ENCODE results near the gene TACR2.
A peak's percentile ranks its signal among the peaks of the same experiment; 100 is the strongest.

Gene TACR2

DNA sequence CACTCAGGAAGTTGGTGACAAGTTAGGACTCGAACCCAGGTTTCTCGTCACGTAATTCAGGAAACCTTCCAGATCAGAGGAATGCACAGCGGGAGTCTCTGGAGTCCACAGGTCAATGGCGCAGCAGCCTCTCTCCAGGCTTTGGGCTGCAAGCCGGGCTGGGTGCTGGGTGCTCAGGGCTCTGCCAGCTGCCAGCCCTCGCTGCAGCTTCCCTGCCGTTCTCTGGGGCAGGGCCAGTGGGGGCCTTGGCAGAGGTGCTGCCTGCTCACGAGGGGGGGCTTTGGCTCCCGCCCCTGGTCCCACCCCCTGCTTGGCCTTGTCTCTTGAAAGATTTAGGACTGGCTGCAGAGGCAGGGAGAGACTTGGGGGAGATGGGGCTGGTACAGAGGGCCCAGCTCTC, at the start of gene TACR2:
Gene TACR2 (minus strand): TSS at position 224 of the 400 bp plus-strand sequence. CDS start 595 bp downstream, outside the sequence.
- intact Hi-C loops (cut with DNase I), result loop anchor here (10.0 kb wide), 1 partner anchor 228 kb away; no protein-coding TSS in a partner anchor
- no peak for DNase-seq

DNA sequence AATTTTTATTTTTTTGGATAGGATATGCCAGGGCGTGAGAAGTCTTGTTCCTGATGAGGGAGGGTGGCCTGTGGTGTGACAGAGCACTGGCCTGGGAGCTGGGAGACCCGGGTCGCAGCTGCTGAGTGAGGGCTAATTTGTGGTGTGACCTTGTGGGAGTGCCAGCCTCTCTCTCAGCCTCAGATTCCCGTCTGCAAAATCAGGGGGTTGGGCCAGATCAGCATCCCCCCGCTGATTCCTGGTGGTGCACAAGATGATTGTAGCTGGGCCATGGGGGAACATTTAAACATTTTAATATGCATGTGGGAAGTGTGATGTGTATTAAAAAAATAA, 49.4 kb upstream of the TACR2 start:
- intact Hi-C loops (cut with DNase I), result no loop called here

DNA sequence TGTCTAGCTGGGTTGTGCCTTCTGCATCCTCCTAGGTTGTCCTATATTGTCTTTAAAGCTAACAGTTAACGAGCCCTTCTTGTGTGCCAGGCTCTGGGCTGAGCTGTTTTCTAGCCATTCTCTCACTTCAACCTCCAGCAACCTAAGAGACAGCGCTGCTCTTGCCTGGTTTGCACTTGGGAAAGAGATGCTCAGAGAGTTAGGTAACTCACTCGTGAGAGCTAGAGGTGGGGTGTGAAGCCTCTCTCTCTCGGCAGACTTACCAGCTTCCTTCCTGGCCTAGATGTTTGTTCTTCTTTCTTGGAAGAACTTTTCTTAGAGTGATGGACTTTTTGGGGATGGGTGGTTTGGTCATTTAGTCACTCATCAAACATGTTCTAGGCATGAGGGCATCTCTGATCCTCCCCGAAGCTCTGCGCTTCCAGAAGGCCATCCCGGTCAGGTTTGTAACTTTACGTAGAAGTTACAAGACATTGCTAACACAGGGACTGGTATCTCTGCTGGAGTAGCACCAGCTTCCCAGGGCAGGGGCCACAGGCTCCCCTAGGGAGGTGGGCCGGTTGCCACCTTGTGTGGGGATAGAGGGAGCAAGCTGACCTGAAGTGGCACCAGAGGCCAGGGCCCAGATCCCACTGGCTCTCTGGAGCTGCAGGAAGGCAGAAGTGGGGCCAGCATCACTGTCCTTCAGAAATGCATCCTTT, 48.9 kb upstream of the TACR2 start:
- intact Hi-C loops (cut with DNase I), result no loop called here
- DNase-seq, result peak in 1 of 42 donors; percentile 26

More for the DNA sequence above, 49.4 kb upstream of the TACR2 start:
- DNase-seq, result peak in 1 of 42 donors; percentile 28

DNA sequence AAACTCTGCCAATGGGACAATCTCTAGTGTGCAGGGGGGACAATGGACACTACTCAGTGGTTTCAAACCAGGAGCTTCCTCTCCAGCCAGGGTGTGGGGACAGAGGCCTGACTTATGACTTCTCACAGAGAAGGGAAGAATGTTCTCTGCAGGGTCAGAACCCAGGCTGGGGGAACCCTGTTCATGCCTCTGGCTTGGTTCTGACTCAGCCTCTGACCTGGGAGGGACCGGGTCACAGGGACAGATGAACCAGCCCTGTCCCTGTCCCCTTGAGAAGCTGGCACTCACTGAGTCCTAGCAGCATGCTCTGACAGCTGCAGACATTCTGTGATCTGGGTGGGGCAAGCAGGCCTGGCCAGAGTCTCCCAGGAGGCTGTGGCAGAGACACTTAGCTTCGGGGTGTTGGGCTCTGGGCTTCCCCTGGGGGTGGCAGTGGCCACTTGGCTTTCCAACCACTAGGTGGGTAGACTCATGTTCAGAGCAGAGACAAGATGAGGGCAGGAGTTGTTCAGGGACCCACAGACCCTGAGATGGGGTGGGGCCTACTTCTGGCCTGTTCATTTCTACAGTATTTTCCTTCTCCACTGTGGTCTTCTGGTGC, 48.2 kb upstream of the TACR2 start:
- intact Hi-C loops (cut with DNase I), result no loop called here

DNA sequence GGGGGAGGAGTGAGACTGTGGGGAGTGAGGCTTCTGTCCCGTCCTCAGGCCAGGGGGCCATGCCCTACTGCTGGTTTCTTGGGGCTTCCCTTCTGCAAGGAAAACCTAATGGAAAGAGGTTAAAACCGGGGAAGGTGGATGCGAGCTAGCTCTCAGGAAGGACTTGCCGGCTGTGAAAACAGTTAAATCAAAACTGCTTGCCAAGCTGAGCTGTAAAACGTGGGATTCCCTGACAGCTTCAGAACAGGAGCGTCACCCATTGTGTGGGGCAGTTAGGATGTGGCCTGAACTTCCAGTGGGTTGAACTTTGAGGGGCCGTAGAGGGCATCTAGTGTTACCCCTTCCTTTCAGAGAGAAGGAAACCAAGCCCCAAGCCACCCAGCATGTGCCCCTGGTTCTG, 47.7 kb upstream of the TACR2 start:
- intact Hi-C loops (cut with DNase I), result no loop called here
- DNase-seq, result no peak

More for the DNA sequence above, 48.2 kb upstream of the TACR2 start:
- peak in 20 of 42 donors; percentile 24 to 70 (median 48) for DNase-seq

DNA sequence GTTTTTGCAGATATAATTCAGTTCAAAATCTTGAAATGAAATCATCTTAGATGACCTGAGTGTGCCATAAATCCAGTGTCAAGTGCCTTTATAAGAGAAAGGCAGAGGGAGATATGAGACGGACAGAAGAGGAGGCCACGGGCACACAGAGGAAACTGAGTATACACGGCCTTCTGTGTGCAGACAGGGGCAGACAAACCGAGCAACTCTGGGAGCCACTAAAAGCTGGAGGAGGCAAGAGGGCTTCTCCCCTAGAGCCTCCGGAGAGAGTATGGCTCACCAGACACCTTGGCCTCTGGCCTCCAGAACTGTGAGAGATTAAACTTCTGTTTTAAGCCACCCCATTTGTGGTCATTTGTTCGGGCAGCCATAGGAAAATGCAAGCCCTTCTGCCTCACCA, 47.2 kb upstream of the TACR2 start:
- DNase-seq, result peak in 1 of 42 donors; percentile 27
- intact Hi-C loops (cut with DNase I), result no loop called here

DNA sequence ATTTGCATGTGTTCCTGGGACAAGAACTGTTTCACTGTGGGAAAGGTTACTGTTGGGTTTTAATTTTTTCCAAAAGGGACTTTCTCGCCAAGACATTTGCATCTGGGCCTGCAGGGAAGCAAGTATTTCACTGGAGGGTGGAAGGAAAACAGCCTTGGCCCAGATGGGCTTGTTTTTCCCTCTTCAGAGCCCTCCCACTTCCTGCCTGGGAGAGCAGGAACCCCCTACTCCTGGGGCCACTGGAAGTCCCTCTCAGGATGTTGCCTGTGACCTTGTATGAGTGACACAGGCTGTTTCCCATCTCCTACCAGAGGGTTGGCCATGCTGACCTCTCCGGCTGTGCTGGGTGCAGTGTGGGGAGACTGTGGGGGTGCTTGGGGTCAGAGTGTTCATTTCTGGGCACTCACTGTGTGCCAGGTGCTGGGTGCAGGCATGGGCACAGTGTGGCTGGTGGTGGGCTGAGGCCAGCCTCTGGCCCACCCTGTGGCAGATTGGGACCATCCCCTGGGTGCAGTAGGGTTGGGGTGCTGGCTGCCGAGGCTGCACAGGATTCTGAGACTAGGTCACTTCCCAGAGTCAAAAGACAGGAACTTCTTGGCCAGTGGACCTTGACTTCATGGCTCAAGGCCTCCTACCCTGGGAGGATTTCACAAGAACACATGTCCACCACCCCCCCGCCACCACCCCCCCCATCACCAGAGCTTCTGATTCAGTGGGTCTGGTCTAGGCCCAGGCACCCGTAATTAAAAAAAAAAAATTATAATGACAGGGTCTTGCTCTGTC, 44.7 kb upstream of the TACR2 start:
- intact Hi-C loops (cut with DNase I), result no loop called here
- peak in 1 of 42 donors; percentile 20 for DNase-seq

DNA sequence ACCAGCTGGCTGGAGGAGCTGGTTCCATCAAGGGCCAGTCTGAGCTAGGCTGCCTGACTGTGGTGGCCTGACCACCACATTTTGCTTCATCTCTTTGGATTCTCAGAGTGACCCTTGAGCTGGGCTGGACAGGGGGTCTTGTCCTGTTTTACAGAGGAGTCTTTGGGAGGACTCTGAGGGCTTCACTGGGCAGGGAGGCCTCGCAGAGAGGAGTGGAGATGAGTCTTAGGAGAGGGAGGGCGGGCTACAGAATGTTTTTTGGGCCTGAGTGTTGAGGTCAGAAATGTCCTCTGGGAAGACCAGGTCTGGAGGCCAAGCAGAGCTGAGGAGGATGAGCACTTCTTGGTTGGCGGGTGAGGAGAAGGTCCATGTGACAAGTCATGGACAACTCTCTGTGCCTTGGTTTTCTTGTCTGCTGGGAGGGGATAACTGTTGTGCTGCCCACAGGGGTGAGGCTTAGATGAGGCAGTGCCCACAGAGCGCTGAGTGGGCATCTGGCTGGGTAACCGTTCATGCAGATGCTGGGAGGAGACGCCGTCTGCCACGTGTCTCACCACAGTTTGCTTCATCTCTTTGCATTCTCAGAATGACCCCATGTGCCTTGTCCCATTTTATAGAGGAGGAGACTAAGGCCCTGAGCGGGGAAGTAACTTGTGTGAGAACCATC, 44.0 kb upstream of the TACR2 start:
- no peak for DNase-seq
- intact Hi-C loops (cut with DNase I), result no loop called here

DNA sequence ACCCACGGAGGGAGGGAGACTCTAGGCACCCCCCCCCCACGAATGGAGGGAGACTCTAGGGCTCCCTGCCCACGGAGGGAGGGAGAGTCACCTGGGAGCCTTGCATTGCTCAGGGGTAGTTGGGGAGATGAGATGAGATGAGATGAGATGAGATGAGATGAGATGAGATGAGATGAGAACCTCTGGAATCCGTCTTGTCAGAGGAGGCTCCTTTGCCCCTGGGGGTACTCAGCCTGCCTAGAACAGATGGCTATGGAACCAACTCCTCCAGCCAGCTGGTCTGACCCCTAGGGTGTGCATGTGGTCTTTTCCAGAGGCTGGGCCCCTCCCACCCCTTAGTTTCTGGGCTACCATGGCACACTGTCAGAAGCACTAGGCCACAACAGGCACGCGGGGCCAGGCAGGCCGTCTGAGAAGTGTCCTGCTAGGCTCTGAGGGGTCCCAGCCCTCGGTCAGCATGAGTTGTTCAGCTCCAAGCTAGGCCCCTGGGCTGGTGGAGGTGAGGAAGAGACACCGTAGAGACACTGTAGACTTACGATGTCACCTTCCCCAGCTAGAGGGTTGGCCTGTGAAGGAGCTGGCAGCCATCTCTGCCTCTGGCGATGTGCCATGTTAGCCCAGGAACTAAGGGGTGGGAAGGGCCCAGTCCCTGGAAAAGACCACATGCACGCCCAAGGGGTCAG, 43.3 kb upstream of the TACR2 start:
- DNase-seq, result peak in 2 of 42 donors; percentile 19 to 37
- intact Hi-C loops (cut with DNase I), result no loop called here

DNA sequence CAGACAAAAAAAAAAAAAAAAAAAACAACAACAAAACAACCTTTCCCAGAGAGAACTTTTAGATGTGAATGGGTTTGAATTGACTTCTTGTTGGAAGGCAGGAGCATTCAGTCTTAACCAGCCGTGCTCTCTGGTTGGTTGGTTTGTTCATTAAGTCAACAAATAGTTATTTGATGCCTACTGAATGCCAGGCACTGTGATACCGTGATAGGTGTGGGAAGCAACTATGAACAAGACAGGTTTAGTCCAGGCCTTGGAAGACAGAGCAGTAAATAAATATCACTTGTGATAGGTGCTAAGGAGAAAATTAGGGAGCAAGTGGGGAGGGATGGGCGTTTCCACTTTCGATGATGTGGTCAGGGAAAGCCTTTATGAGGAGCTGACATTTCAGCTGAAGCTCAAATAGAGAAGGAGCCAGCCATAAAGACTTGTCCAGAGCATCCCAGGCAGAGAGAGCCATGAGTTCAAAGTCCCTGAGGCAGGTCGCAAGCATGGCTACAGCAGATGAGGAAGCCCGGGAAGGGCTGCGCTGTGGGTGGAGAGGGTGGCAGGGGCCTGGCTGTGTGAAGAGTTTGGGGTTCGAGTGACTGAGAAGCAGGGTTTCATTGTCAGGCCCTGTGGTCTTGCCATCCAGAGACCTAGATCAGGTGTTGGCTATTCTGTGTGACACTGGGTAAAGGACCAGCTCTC, 42.5 kb upstream of the TACR2 start:
- peak in 1 of 42 donors; percentile 26 for DNase-seq
- intact Hi-C loops (cut with DNase I), result no loop called here

DNA sequence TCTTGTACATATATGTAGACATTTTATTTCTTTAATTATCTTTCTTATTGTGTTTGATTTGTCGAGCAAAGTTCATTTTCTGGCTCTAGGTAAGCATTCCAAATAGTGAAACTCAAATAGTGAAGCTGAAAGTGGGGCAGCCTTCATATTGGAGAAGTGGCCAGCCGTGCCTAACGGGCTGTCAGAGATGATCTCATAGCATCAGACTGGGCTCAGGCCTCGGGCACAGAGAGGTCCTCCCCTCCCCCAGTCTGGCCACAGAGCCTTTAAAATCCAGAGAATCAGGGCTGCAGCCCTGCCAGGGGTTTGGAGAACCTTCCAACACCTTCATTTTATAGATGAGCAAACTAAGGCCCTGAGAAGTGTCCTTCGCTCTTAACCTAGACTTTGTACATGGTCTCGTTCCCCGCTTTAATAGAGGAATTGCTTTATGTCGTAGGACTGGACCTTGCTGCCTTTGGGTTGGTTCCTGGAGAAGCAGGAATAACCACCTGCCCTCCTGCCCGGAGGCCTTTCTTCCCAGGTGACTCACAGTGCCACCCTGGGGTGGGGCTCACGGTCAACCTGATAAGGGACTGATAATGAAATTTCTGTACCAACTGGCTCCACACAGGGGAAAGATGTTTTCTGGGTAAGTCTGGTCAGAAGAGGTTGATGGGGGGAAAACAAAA, 41.8 kb upstream of the TACR2 start:
- intact Hi-C loops (cut with DNase I), result no loop called here
- peak in 40 of 42 donors; percentile 42 to 90 (median 75) for DNase-seq

DNA sequence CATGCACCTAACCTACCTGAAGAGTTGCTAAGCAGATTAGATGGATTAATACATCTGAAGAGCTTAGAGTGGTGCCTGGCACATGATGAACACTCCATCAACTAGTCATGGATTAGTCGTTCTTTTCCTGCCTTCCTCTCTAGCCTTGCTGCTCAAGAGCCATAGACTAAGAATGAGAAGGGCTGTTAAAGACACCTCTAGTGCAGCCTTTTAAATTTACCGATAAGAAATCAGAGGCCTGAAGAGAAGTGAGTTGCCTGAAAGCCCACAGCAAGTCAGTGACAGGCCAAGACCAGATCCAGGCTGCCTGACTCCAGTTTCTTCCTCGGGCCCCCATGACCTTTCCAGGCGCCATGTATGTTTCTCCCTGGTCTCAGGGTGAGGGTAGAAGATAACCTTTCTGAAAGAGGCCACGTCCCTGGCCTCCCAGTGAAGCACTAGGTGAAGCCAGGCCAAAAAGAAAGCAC, 41.1 kb upstream of the TACR2 start:
- no peak for DNase-seq
- intact Hi-C loops (cut with DNase I), result no loop called here

DNA sequence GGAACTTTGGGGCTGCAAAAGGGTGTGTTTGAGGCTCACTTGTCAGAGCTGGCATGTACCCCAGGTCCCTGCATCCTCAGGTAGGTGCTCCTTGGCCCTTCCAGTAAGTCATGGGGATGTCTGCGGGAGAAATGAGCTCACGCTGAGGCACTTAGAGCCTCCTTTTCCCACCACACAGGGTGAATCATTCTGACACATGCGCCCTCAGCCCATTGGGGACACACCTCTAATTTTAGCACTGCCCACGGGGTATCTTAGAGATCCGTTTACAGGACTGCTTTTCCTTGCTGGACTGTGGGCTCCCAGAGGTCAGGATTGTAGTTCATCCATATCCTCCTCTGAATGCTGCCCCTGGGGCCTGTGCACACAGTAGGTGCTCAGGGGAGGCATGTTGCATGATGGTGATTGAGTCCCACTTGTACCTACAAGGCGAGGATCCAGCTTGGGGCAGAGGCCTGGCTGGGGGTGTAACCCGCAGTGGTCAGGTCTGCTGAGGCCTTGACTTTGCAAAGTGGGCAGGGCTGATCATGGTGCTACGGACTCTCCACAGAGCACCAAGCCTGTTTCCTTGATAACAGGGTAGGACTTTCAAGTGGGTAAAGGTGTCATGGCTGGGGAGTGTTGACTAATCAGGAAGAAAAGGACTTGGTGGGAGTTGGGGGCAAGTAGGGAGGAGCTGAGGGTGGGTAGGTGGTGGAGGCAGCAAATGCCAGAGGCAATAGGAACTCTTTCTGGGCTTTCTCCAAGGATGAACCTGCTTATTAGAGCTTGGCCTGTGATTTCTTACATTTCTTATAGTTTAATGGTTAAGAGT, 40.4 kb upstream of the TACR2 start:
- DNase-seq, result peak in 1 of 42 donors; percentile 26
- intact Hi-C loops (cut with DNase I), result no loop called here

DNA sequence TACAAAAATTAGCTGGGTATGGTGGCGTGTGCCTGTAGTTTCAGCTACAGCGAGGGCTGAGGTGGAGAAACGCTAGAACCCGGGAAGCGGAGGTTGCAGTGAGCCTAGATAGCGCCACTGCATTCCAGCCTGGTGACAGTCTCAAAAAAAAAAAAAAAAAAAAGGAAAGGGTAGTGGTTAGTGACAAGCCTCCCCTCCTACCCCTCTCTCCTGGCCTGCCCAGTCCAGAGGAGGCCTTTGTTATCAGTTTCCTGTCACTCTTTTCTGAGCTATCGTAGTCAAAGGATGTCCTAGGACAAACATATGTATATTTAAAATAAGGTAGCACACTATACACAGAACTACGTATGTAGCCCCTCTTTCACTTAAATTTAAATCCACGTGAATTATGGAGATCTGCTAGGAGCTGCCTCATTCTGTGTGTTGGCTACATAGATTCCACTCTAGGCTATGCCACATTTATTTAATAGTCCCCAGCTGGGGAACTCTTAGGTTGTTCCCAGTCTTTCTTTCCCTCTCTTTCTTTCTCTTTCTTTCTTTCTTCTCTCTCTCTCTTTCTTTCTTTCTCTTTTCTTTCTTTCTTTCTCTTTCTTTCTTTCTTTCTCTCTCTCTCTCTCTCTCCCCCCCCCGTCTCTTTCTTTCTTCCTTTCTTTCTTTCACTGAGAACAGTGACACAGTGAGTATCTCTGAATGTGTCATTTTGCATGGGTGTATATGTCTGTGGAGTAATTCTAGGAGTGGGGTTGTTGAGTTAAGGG, 38.5 kb upstream of the TACR2 start:
- DNase-seq, result peak in 1 of 42 donors; percentile 4
- intact Hi-C loops (cut with DNase I), result no loop called here

DNA sequence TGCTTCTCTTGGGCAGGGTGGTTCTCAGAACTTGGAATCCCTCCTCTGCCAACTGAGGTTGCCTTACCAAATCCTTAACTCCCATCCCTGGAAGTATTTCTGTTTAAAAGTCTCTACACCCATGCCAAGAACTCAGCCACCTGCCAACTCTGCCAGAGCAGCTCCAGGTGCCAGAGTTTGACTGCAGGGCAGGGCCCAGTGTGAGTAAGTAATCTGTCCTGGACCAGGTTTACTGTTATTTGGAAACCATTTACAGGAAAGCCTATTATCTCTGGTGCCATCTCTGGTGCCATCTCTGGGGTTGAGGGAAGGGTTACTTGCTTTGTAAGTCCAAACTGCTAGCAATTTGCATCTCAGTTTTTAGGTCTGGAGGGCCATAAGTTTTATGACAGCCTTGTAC, 37.1 kb upstream of the TACR2 start:
- intact Hi-C loops (cut with DNase I), result no loop called here
- DNase-seq, result peak in 1 of 42 donors; percentile 17
